ENCODE measurements around the gene ANKS1B.
"Not testable (repeated sequence)": the region's sequence is repeated elsewhere in the genome, so short reads cannot be mapped to it uniquely, and the experiment has no call there.

Gene ANKS1B

GRCh38 chr12:99824900-99825542 is 159.7 kb downstream of the ANKS1B start:
- no peak overlapping the region for H3K9ac ChIP-seq (ENCODE audit: low read length)
- H3K36me3 ChIP-seq (ENCODE audit: control insufficient read depth, insufficient read depth, low read length), result no peaks in the 10 kb centered on the region
- peak overlapping the region; percentile 25 for H3K27ac ChIP-seq (ENCODE audit: low read depth, low read length)

GRCh38 chr12:99822273-99822672 is 162.5 kb downstream of the ANKS1B start:
- Histone ChIP-seq H3K27ac (ENCODE audit: low read depth, low read length) (no peak overlapping the region), H3K36me3 (ENCODE audit: control insufficient read depth, insufficient read depth, low read length) (no peaks in the 10 kb centered on the region), H3K4me3 (ENCODE audit: low read length) (no peak overlapping the region), H3K4me1 (ENCODE audit: control insufficient read depth, insufficient read depth, low read length) (no peaks in the 10 kb centered on the region), H3K9ac (ENCODE audit: low read length) (no peak overlapping the region), H3K27me3 (ENCODE audit: control insufficient read depth, insufficient read depth, low read length) (no peaks in the 10 kb centered on the region)

More at GRCh38 chr12:99824900-99825542, 159.7 kb downstream of the ANKS1B start:
- Histone ChIP-seq H3K4me3 (ENCODE audit: low read length) (no peak overlapping the region), H3K4me1 (ENCODE audit: control insufficient read depth, insufficient read depth, low read length) (no peaks in the 10 kb centered on the region), H3K27me3 (ENCODE audit: control insufficient read depth, insufficient read depth, low read length) (no peaks in the 10 kb centered on the region)

GRCh38 chr12:99810718-99811593 is 173.8 kb downstream of the ANKS1B start:
- H3K4me3 ChIP-seq (ENCODE audit: low read length), result no peak overlapping the region
- no peaks in the 10 kb centered on the region for H3K4me1 ChIP-seq (ENCODE audit: control insufficient read depth, insufficient read depth, low read length)
- no peak overlapping the region for H3K27ac ChIP-seq (ENCODE audit: low read depth, low read length)
- no peak overlapping the region for H3K9ac ChIP-seq (ENCODE audit: low read length)
- no peaks in the 10 kb centered on the region for H3K27me3 ChIP-seq (ENCODE audit: control insufficient read depth, insufficient read depth, low read length)
- no peaks in the 10 kb centered on the region for H3K36me3 ChIP-seq (ENCODE audit: control insufficient read depth, insufficient read depth, low read length)

GRCh38 chr12:99809909-99810308 is 174.8 kb downstream of the ANKS1B start:
- Histone ChIP-seq H3K27ac (ENCODE audit: low read depth, low read length) (no peak overlapping the region), H3K36me3 (ENCODE audit: control insufficient read depth, insufficient read depth, low read length) (no peaks in the 10 kb centered on the region), H3K4me3 (ENCODE audit: low read length) (no peak overlapping the region), H3K27me3 (ENCODE audit: control insufficient read depth, insufficient read depth, low read length) (no peaks in the 10 kb centered on the region), H3K9ac (ENCODE audit: low read length) (no peak overlapping the region), H3K4me1 (ENCODE audit: control insufficient read depth, insufficient read depth, low read length) (no peaks in the 10 kb centered on the region)

GRCh38 chr12:99806304-99806703 is 178.4 kb downstream of the ANKS1B start:
- H3K4me1 ChIP-seq (ENCODE audit: control insufficient read depth, insufficient read depth, low read length), result no peaks in the 10 kb centered on the region

GRCh38 chr12:99804715-99805114 is 180.0 kb downstream of the ANKS1B start:
- H3K4me3 ChIP-seq (ENCODE audit: low read length), result no peak overlapping the region
- no peak overlapping the region for H3K9ac ChIP-seq (ENCODE audit: low read length)
- no peaks in the 10 kb centered on the region for H3K27me3 ChIP-seq (ENCODE audit: control insufficient read depth, insufficient read depth, low read length)
- H3K4me1 ChIP-seq (ENCODE audit: control insufficient read depth, insufficient read depth, low read length), result no peaks in the 10 kb centered on the region
- H3K36me3 ChIP-seq (ENCODE audit: control insufficient read depth, insufficient read depth, low read length), result no peaks in the 10 kb centered on the region
- H3K27ac ChIP-seq (ENCODE audit: low read depth, low read length), result no peak overlapping the region

More at GRCh38 chr12:99806304-99806703, 178.4 kb downstream of the ANKS1B start:
- no peaks in the 10 kb centered on the region for H3K27me3 ChIP-seq (ENCODE audit: control insufficient read depth, insufficient read depth, low read length)
- no peaks in the 10 kb centered on the region for H3K36me3 ChIP-seq (ENCODE audit: control insufficient read depth, insufficient read depth, low read length)
- no peak overlapping the region for H3K9ac ChIP-seq (ENCODE audit: low read length)
- H3K4me3 ChIP-seq (ENCODE audit: low read length), result no peak overlapping the region
- H3K27ac ChIP-seq (ENCODE audit: low read depth, low read length), result no peak overlapping the region

- Histone ChIP-seq H3K9ac (ENCODE audit: low read length) (no peak overlapping the region), H3K27me3 (ENCODE audit: control insufficient read depth, insufficient read depth, low read length) (no peaks in the 10 kb centered on the region), H3K4me3 (ENCODE audit: low read length) (no peak overlapping the region), H3K27ac (ENCODE audit: low read depth, low read length) (no peak overlapping the region), H3K4me1 (ENCODE audit: control insufficient read depth, insufficient read depth, low read length) (no peaks in the 10 kb centered on the region), H3K36me3 (ENCODE audit: control insufficient read depth, insufficient read depth, low read length) (no peaks in the 10 kb centered on the region)
Measured at GRCh38 chr12:99800605-99801004, 184.1 kb downstream of the ANKS1B start.

GRCh38 chr12:99797931-99798330 is 186.8 kb downstream of the ANKS1B start:
- not testable (repeated sequence) for H3K4me3 ChIP-seq (ENCODE audit: low read length); H3K27ac ChIP-seq (ENCODE audit: low read depth, low read length); H3K4me1 ChIP-seq (ENCODE audit: control insufficient read depth, insufficient read depth, low read length); H3K9ac ChIP-seq (ENCODE audit: low read length); H3K27me3 ChIP-seq (ENCODE audit: control insufficient read depth, insufficient read depth, low read length); H3K36me3 ChIP-seq (ENCODE audit: control insufficient read depth, insufficient read depth, low read length)

GRCh38 chr12:99783421-99783820 is 201.3 kb downstream of the ANKS1B start:
- no peak overlapping the region for H3K27ac ChIP-seq (ENCODE audit: low read depth, low read length)
- no peak overlapping the region for H3K4me3 ChIP-seq (ENCODE audit: low read length)
- H3K9ac ChIP-seq (ENCODE audit: low read length), result no peak overlapping the region
- no peaks in the 10 kb centered on the region for H3K4me1 ChIP-seq (ENCODE audit: control insufficient read depth, insufficient read depth, low read length)
- H3K27me3 ChIP-seq (ENCODE audit: control insufficient read depth, insufficient read depth, low read length), result no peaks in the 10 kb centered on the region
- H3K36me3 ChIP-seq (ENCODE audit: control insufficient read depth, insufficient read depth, low read length), result no peaks in the 10 kb centered on the region

- H3K27ac ChIP-seq (ENCODE audit: low read depth, low read length), result no peak overlapping the region
- H3K27me3 ChIP-seq (ENCODE audit: control insufficient read depth, insufficient read depth, low read length), result no peaks in the 10 kb centered on the region
- H3K9ac ChIP-seq (ENCODE audit: low read length), result no peak overlapping the region
- no peaks in the 10 kb centered on the region for H3K4me1 ChIP-seq (ENCODE audit: control insufficient read depth, insufficient read depth, low read length)
- no peak overlapping the region for H3K4me3 ChIP-seq (ENCODE audit: low read length)
- H3K36me3 ChIP-seq (ENCODE audit: control insufficient read depth, insufficient read depth, low read length), result no peaks in the 10 kb centered on the region
Measured at GRCh38 chr12:99772274-99772673, 212.5 kb downstream of the ANKS1B start.

GRCh38 chr12:99771659-99772058 is 213.1 kb downstream of the ANKS1B start:
- Histone ChIP-seq H3K36me3 (ENCODE audit: control insufficient read depth, insufficient read depth, low read length) (no peaks in the 10 kb centered on the region), H3K27me3 (ENCODE audit: control insufficient read depth, insufficient read depth, low read length) (no peaks in the 10 kb centered on the region), H3K4me1 (ENCODE audit: control insufficient read depth, insufficient read depth, low read length) (no peaks in the 10 kb centered on the region), H3K4me3 (ENCODE audit: low read length) (no peak overlapping the region), H3K9ac (ENCODE audit: low read length) (no peak overlapping the region), H3K27ac (ENCODE audit: low read depth, low read length) (no peak overlapping the region)

- H3K9ac ChIP-seq (ENCODE audit: low read length), result no peak overlapping the region
- H3K27ac ChIP-seq (ENCODE audit: low read depth, low read length), result no peak overlapping the region
- no peaks in the 10 kb centered on the region for H3K27me3 ChIP-seq (ENCODE audit: control insufficient read depth, insufficient read depth, low read length)
- no peaks in the 10 kb centered on the region for H3K36me3 ChIP-seq (ENCODE audit: control insufficient read depth, insufficient read depth, low read length)
- H3K4me3 ChIP-seq (ENCODE audit: low read length), result no peak overlapping the region
- no peaks in the 10 kb centered on the region for H3K4me1 ChIP-seq (ENCODE audit: control insufficient read depth, insufficient read depth, low read length)
Measured at GRCh38 chr12:99769396-99769980, 215.2 kb downstream of the ANKS1B start.

All from rectal smooth muscle tissue (tissue), 1 donor.